Activated B cell treated with CpG ODN at 0.5 μM for 24 hours (primary cell): Measurements from ENCODE around the gene LEFTY2. TPM values are rescaled to one million over a fixed set of nuclear protein-coding genes. Genes with fewer than 3 reads are reported as not detected.

Experiments used
- ATAC-seq: fragments of 200-7000 bp; cut with Tn5 transposase; one replicate; pipeline ENCODE4 v1.10.0; 2021; ENCODE audit warnings: low read depth, mild to moderate bottlenecking, moderate library complexity
- CTCF ChIA-PET: fragments of 350-600 bp; sonication (Branson Sonifier 250); formaldehyde crosslinking; loops from one replicate; lab custom pipeline; 2021; ENCODE audit warnings: antibody characterized with exemption; lab: Charles Lee
- POLR2A ChIA-PET: fragments of 350-600 bp; sonication (Branson Sonifier 250); formaldehyde crosslinking; loops from one replicate; lab custom pipeline; 2021; ENCODE audit warnings: antibody characterized with exemption; lab: Charles Lee
- DNase-seq: peaks from one replicate; pipeline ENCODE4 v3.0.0; 2022
- H3K27ac Mint-ChIP-seq: one replicate; pipeline ENCODE4 v1.8.0; 2020; ENCODE audit warnings: mixed read lengths
- H3K27me3 Mint-ChIP-seq: one replicate; pipeline ENCODE4 v1.8.0; 2021; ENCODE audit warnings: mixed read lengths
- H3K36me3 Mint-ChIP-seq: one replicate; pipeline ENCODE4 v1.8.0; 2021; ENCODE audit warnings: low read depth, mixed read lengths
- H3K4me1 Mint-ChIP-seq: one replicate; pipeline ENCODE4 v1.8.0; 2021; ENCODE audit warnings: mixed read lengths
- H3K4me3 Mint-ChIP-seq: one replicate; pipeline ENCODE4 v1.8.0; 2020; ENCODE audit warnings: mild to moderate bottlenecking, mixed read lengths
- H3K9me3 Mint-ChIP-seq: one replicate; pipeline ENCODE4 v1.8.0; 2020; ENCODE audit warnings: mixed read lengths
- intact Hi-C: fragments of 100-400 bp; cut with micrococcal nuclease; formaldehyde crosslinking; loops from one replicate; pipeline ENCODE4 v1.15.1; 2024
- total RNA-seq: library from RNA; stranded (reverse); gene quantifications from 2 replicates; pipeline ENCODE4 v1.2.3, GENCODE V29; 2022
- TF ChIP-seq, protein P1 (sequence below): fragments of 200-600 bp; IDR thresholded peaks from one replicate; pipeline ENCODE4 v1.8.0; 2022; ENCODE audit warnings: antibody characterized with exemption, mild to moderate bottlenecking

The LEFTY2 gene
- total RNA-seq, 1 donor from 2014 or later, result not detected

- Mint-ChIP-seq H3K4me3 (no peak overlapping the region), H3K36me3 (no peaks in the 10 kb centered on the region), H3K27me3 (peaks cover 3% of the 10 kb centered on the region), H3K9me3 (no peaks in the 10 kb centered on the region), H3K27ac (no peak overlapping the region), H3K4me1 (no peaks in the 10 kb centered on the region)
- TF ChIP-seq, protein P1, sequence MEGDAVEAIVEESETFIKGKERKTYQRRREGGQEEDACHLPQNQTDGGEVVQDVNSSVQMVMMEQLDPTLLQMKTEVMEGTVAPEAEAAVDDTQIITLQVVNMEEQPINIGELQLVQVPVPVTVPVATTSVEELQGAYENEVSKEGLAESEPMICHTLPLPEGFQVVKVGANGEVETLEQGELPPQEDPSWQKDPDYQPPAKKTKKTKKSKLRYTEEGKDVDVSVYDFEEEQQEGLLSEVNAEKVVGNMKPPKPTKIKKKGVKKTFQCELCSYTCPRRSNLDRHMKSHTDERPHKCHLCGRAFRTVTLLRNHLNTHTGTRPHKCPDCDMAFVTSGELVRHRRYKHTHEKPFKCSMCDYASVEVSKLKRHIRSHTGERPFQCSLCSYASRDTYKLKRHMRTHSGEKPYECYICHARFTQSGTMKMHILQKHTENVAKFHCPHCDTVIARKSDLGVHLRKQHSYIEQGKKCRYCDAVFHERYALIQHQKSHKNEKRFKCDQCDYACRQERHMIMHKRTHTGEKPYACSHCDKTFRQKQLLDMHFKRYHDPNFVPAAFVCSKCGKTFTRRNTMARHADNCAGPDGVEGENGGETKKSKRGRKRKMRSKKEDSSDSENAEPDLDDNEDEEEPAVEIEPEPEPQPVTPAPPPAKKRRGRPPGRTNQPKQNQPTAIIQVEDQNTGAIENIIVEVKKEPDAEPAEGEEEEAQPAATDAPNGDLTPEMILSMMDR, result peak; percentile 25
- ATAC-seq (peak; percentile 72), DNase-seq (peak; percentile 56)
- ChIA-PET CTCF (interaction anchor here (1.1 to 1.4 kb wide), 4 partner anchors 10 to 185 kb away, joined by 3 to 6 read pairs (median 3); partner anchors contain the start of gene SRP9), POLR2A (interaction anchor here (1.3 kb wide), 1 partner anchor 185 kb away, joined by 3 read pairs; the partner anchor contains the start of gene SRP9)
- intact Hi-C loops, result no loop called here
Measured at GRCh38 chr1:225962440-225962975, 21.5 kb upstream of the LEFTY2 start.

- ATAC-seq (no peak), DNase-seq (no peak)
- Mint-ChIP-seq H3K27me3 (peaks cover 2% of the 10 kb centered on the region), H3K4me1 (no peaks in the 10 kb centered on the region), H3K9me3 (no peaks in the 10 kb centered on the region), H3K36me3 (no peaks in the 10 kb centered on the region), H3K27ac (no peak overlapping the region), H3K4me3 (no peak overlapping the region)
- intact Hi-C loops, result no loop called here
- TF ChIP-seq, protein P1, result no peak
- ChIA-PET POLR2A (interaction anchor here (1.3 to 1.4 kb wide), 2 partner anchors 184 to 494 kb away, joined by 3 to 4 read pairs; partner anchors contain the start of gene SRP9), CTCF (interaction anchor here (1.2 to 1.4 kb wide), 3 partner anchors 184 to 487 kb away, joined by 3 to 6 read pairs (median 6); partner anchors contain the start of gene SRP9)
Measured at GRCh38 chr1:225961659-225962439, 20.8 kb upstream of the LEFTY2 start.

- intact Hi-C loops, result no loop called here
Measured at GRCh38 chr1:225958041-225958440, 17.0 kb upstream of the LEFTY2 start.

GRCh38 chr1:225954753-225955152, 13.7 kb upstream of the LEFTY2 start:
- H3K4me1 Mint-ChIP-seq, result no peaks in the 10 kb centered on the region
- no peak for ATAC-seq
- intact Hi-C loops, result no loop called here
- H3K9me3 Mint-ChIP-seq, result no peaks in the 10 kb centered on the region
- no peak overlapping the region for H3K27ac Mint-ChIP-seq
- DNase-seq, result no peak
- POLR2A ChIA-PET, result interaction anchor here (0.6 kb wide), 1 partner anchor 9 kb away, joined by 3 read pairs; no protein-coding TSS in a partner anchor
- TF ChIP-seq, protein P1, result no peak
- no peaks in the 10 kb centered on the region for H3K36me3 Mint-ChIP-seq
- CTCF ChIA-PET, result no interaction called here
- H3K4me3 Mint-ChIP-seq, result no peak overlapping the region
- peaks cover 27% of the 10 kb centered on the region for H3K27me3 Mint-ChIP-seq

More at GRCh38 chr1:225958041-225958440, 17.0 kb upstream of the LEFTY2 start:
- no peak overlapping the region for H3K4me3 Mint-ChIP-seq
- ChIA-PET POLR2A (interaction anchor here (0.6 kb wide), 1 partner anchor 174 kb away, joined by 3 read pairs; no protein-coding TSS in a partner anchor), CTCF (no interaction called here)
- no peak for DNase-seq
- H3K27me3 Mint-ChIP-seq, result peaks cover 13% of the 10 kb centered on the region
- ATAC-seq, result no peak
- H3K36me3 Mint-ChIP-seq, result no peaks in the 10 kb centered on the region
- no peaks in the 10 kb centered on the region for H3K4me1 Mint-ChIP-seq
- H3K27ac Mint-ChIP-seq, result no peak overlapping the region
- TF ChIP-seq, protein P1, result no peak
- no peaks in the 10 kb centered on the region for H3K9me3 Mint-ChIP-seq

DNA sequence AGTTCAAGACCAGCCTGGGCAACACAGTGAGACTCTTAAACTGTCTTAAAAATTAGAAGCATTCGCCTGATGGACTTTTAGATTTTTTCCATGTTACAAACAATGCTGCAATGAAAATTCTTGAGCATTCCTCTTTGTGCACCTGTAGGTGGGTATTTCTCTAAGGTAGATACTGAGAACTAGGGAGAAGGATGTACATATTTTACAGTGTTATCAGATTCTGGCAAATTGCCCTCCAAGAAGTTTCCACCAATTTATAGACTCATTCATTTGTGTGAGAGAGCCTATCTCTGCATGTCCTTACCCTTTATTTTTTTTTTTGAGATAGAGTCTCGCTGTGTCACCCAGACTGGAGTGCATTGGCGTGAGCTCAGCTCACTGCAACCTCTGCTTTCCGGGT, 12.3 kb upstream of the LEFTY2 start:
- no peaks in the 10 kb centered on the region for H3K36me3 Mint-ChIP-seq
- ChIA-PET CTCF (no interaction called here), POLR2A (no interaction called here)
- no peaks in the 10 kb centered on the region for H3K9me3 Mint-ChIP-seq
- TF ChIP-seq, protein P1, result no peak
- H3K27ac Mint-ChIP-seq, result no peak overlapping the region
- H3K4me3 Mint-ChIP-seq, result no peak overlapping the region
- intact Hi-C loops, result no loop called here
- H3K4me1 Mint-ChIP-seq, result no peaks in the 10 kb centered on the region
- no peak for DNase-seq
- no peak for ATAC-seq
- H3K27me3 Mint-ChIP-seq, result peaks cover 34% of the 10 kb centered on the region
